Natural killer cell (primary cell): Measurements from ENCODE around the gene TMSB4X. TPM values are rescaled to one million over a fixed set of nuclear protein-coding genes. Genes with fewer than 3 reads are reported as not detected.

Experiments used
- ATAC-seq, 3 donors: fragments of 150-1000 bp in 2 of 3; fragments of 200-7000 bp in 1 of 3; cut with Tn5 transposase; 1 replicate in 1 of 3; 2 replicates in 2 of 3; pipeline ENCODE4 v1.10.0; 2021; ENCODE audit warnings: mild to moderate bottlenecking in 2 of 3, moderate library complexity in 2 of 3
- DNase-seq, 2 donors: peaks; one replicate each; pipeline versions ENCODE4 v3.0.0 to v3.0.0-alpha.2; 2013 to 2021; ENCODE audit warnings: mixed read lengths in 1 of 2
- H3K27ac ChIP-seq: one replicate; pipeline ENCODE4 v1.5.1; 2013; ENCODE audit warnings: mild to moderate bottlenecking, low read length
- H3K27me3 ChIP-seq: one replicate; pipeline ENCODE4 v1.6.1; 2013; ENCODE audit warnings: low read length; ENCODE audit not compliant: control insufficient read depth, insufficient read depth
- H3K36me3 ChIP-seq: one replicate; pipeline ENCODE4 v1.6.1; 2013; ENCODE audit warnings: low read length; ENCODE audit not compliant: control insufficient read depth, insufficient read depth
- H3K4me1 ChIP-seq: one replicate; pipeline ENCODE4 v1.6.1; 2013; ENCODE audit warnings: low read length; ENCODE audit not compliant: control insufficient read depth, insufficient read depth
- H3K4me3 ChIP-seq: one replicate; pipeline ENCODE4 v1.5.1; 2013; ENCODE audit warnings: low read length
- H3K9me3 ChIP-seq: one replicate; pipeline ENCODE4 v1.6.1; 2013; ENCODE audit warnings: low read length; ENCODE audit not compliant: control insufficient read depth, insufficient read depth
- H3K27ac Mint-ChIP-seq, 2 donors: one replicate each; pipeline ENCODE4 v1.8.0; 2022; ENCODE audit warnings: mild to moderate bottlenecking in 2 of 2, mixed read lengths in 2 of 2, moderate library complexity in 1 of 2
- H3K27me3 Mint-ChIP-seq, 2 donors: one replicate each; pipeline ENCODE4 v1.8.0; 2022; ENCODE audit warnings: low read depth in 2 of 2, mixed read lengths in 2 of 2
- H3K36me3 Mint-ChIP-seq: one replicate; pipeline ENCODE4 v1.8.0; 2022; ENCODE audit warnings: mixed read lengths
- H3K4me1 Mint-ChIP-seq, 2 donors: one replicate each; pipeline ENCODE4 v1.8.0; 2022; ENCODE audit warnings: mixed read lengths in 2 of 2
- H3K4me3 Mint-ChIP-seq: one replicate; pipeline ENCODE4 v1.8.0; 2022; ENCODE audit warnings: mild to moderate bottlenecking, moderate library complexity, mixed read lengths
- H3K9me3 Mint-ChIP-seq, 2 donors: one replicate each; pipeline ENCODE4 v1.8.0; 2022; ENCODE audit warnings: mixed read lengths in 2 of 2
- WGBS: methylation state at CpG from one replicate; pipeline ENCODE4 v1.1.7; 2013; ENCODE audit warnings: missing lambda C conversion rate; ENCODE audit not compliant: insufficient coverage; 5-methylcytosine and 5-hydroxymethylcytosine counted together
- intact Hi-C: fragments of 100-400 bp; cut with micrococcal nuclease; formaldehyde crosslinking; loops from one replicate; pipeline ENCODE4 v1.14.2; 2022
- total RNA-seq, 4 donors: library from RNA; stranded (reverse); fragments of 120-200 nt in 1 of 4; gene quantifications; one replicate each; pipeline versions ENCODE4 v1.2.3 to v1.2.4, GENCODE V29; 2013 to 2022
- TF ChIP-seq, protein P1 (sequence below): fragments of 200-600 bp; IDR thresholded peaks from one replicate; pipeline ENCODE4 v1.8.0; 2022; ENCODE audit warnings: antibody characterized with exemption

TMSB4X gene
- total RNA-seq, 3 donors from 2014 or later (not counting 1 experiment from before 2014, with no cell fraction given), result 5,049 to 6,005 (median 5,892) TPM

DNA sequence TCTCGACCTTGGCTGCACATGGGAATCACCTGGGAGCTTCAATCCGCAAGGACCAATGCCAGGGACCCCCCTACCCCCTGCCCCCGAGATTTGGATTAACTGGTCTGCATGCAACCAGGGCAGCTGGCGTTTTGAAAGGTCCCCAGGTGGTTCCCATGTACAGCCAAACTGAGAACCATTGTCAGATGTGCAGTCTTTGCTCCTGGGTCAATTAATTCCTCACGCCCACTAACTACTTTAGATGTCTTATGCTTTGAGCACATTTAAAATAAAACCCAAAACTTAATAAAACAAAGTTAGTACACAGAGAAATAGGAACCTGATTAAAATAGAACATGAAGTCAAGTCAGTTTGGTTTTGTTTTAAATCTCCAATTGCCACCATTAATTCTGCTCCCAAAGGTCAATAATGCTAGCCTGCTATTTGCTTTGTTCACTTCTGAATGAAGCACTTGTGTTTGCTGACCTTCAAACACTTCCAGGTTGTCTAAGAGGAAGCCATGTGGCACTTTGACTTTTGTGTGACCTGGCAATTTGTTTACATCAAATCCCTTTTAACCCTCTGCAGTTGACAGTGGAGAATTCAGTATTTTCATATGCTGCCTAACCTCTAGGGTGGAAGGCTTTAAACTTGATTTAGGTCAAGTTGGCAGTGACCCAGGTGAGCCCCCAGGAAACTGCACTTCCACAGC is 27.2 kb upstream of the TMSB4X start:
- no peaks in the 10 kb centered on the region for H3K27me3 ChIP-seq
- Mint-ChIP-seq H3K4me1 (peaks cover 32 to 52% of the 10 kb centered on the region in 2 donors), H3K36me3 (no peaks in the 10 kb centered on the region), H3K27ac (peak overlapping the region; percentile 95 to 97), H3K27me3 (no peaks in the 10 kb centered on the region), H3K9me3 (no peaks in the 10 kb centered on the region), H3K4me3 (no peak overlapping the region)
- H3K36me3 ChIP-seq, result no peaks in the 10 kb centered on the region
- intact Hi-C loops, result loop anchor here (1.0 to 5.0 kb wide), 2 partner anchors 541 to 1085 kb away; no protein-coding TSS in a partner anchor
- DNase-seq (peak in 1 of 2 donors; percentile 18), ATAC-seq (no peak)
- H3K4me3 ChIP-seq, result no peak overlapping the region
- peaks cover 60% of the 10 kb centered on the region for H3K4me1 ChIP-seq
- H3K27ac ChIP-seq, result peak overlapping the region; percentile 93
- TF ChIP-seq, protein P1, sequence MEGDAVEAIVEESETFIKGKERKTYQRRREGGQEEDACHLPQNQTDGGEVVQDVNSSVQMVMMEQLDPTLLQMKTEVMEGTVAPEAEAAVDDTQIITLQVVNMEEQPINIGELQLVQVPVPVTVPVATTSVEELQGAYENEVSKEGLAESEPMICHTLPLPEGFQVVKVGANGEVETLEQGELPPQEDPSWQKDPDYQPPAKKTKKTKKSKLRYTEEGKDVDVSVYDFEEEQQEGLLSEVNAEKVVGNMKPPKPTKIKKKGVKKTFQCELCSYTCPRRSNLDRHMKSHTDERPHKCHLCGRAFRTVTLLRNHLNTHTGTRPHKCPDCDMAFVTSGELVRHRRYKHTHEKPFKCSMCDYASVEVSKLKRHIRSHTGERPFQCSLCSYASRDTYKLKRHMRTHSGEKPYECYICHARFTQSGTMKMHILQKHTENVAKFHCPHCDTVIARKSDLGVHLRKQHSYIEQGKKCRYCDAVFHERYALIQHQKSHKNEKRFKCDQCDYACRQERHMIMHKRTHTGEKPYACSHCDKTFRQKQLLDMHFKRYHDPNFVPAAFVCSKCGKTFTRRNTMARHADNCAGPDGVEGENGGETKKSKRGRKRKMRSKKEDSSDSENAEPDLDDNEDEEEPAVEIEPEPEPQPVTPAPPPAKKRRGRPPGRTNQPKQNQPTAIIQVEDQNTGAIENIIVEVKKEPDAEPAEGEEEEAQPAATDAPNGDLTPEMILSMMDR, result no peak
- WGBS, result 77% methylated on average over 4 of the region's 5 CpGs
- no peaks in the 10 kb centered on the region for H3K9me3 ChIP-seq

DNA sequence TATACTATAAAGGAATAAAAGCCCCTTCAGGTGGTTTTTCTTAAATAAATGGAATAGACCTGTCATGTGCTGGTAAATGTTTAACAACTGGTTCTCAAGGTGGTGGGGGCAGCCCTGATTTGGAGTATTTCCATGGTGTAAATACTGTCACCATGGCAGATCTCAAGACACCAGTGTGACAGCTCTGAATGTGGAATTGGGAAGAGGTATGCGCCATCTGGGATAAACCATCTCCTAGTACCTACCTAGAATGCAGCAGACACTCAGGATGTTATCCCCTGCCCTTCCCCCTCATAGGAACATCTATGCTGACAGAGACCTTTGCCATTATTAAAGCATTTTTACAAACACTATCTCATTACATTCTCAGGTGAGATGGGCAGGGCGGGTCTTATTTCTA is 26.4 kb upstream of the TMSB4X start:
- DNase-seq (peak in 1 of 2 donors; percentile 4), ATAC-seq (no peak)
- intact Hi-C loops, result loop anchor here (5.0 kb wide), 1 partner anchor 1084 kb away; no protein-coding TSS in a partner anchor
- Mint-ChIP-seq H3K9me3 (no peaks in the 10 kb centered on the region), H3K4me3 (peak overlapping the region; percentile 13), H3K36me3 (no peaks in the 10 kb centered on the region), H3K4me1 (peaks cover 32 to 52% of the 10 kb centered on the region in 2 donors), H3K27ac (peak overlapping the region; percentile 95 to 97), H3K27me3 (no peaks in the 10 kb centered on the region)
- H3K9me3 ChIP-seq, result no peaks in the 10 kb centered on the region
- peak overlapping the region; percentile 93 for H3K27ac ChIP-seq
- no peaks in the 10 kb centered on the region for H3K27me3 ChIP-seq
- H3K4me1 ChIP-seq, result peaks cover 67% of the 10 kb centered on the region
- H3K36me3 ChIP-seq, result no peaks in the 10 kb centered on the region
- 100% methylated on average over 1 of the region's 2 CpGs for WGBS
- TF ChIP-seq, protein P1, result no peak
- H3K4me3 ChIP-seq, result no peak overlapping the region

DNA sequence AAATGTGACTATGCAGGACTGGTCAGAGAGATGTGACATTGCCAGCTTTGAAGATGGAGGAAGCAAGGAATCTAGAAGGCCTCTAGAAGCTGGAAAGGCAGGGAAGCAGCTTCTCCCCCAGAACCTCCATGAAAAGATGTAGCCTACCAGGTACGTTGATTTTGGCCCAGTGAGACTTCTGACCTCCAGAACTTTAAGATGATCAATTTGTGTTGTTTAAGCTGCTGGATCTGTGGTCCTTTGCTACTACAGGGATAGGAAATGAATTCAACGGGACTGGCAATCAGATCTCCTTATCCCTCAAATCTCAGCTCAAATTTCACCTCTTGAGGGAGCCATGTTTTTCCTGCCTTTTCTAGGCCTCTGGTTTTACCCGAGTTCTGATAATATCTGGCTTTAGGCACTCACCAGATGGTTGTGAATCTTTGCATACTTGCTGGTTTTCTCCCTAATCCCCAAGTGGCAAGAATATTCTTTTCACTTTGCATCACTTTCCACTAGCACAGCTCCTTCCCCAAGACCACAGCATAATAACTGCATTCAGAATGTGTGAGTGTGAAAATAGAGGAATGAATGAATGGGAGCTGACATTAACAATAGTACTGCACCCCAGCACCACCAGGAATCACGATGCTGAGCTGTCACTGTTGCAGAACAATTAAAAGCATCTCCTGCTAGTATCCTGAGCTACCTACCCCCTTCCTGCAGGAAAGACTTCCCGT is 25.5 kb upstream of the TMSB4X start:
- H3K36me3 Mint-ChIP-seq, result no peaks in the 10 kb centered on the region
- no peak overlapping the region for H3K4me3 ChIP-seq
- H3K27ac ChIP-seq, result peak overlapping the region; percentile 93
- no peak for ATAC-seq
- H3K27me3 ChIP-seq, result no peaks in the 10 kb centered on the region
- H3K4me1 ChIP-seq, result peaks cover 75% of the 10 kb centered on the region
- TF ChIP-seq, protein P1, result no peak
- 61% methylated on average over 3 of the region's 5 CpGs for WGBS
- intact Hi-C loops, result loop anchor here (5.0 kb wide), 1 partner anchor 1083 kb away; no protein-coding TSS in a partner anchor
- peak overlapping the region; percentile 95 to 97 for H3K27ac Mint-ChIP-seq
- DNase-seq, result no peak
- H3K36me3 ChIP-seq, result no peaks in the 10 kb centered on the region
- no peaks in the 10 kb centered on the region for H3K9me3 Mint-ChIP-seq
- peaks cover 37 to 58% of the 10 kb centered on the region in 2 donors for H3K4me1 Mint-ChIP-seq
- H3K9me3 ChIP-seq, result no peaks in the 10 kb centered on the region
- H3K4me3 Mint-ChIP-seq, result peak overlapping the region; percentile 79
- H3K27me3 Mint-ChIP-seq, result no peaks in the 10 kb centered on the region
